GM18520 (cell line): ENCODE results near the gene ADAMTS20.
"Not testable (repeated sequence)": the region's sequence is repeated elsewhere in the genome, so short reads cannot be mapped to it uniquely, and the experiment has no call there.

Experiments
- ATAC-seq: cut with Tn5 transposase; IDR thresholded peaks from one replicate; pipeline ENCODE4 v1.9.1; 2021; ENCODE audit not compliant: unreplicated experiment

The ADAMTS20 gene

GRCh38 chr12:43551971-43552559 lies at the start of gene ADAMTS20:
Gene ADAMTS20 (minus strand): TSS chr12:43552203. CDS start chr12:43551921, 282 bp downstream.
- ATAC-seq = no peak

GRCh38 chr12:43599708-43600107 lies 47.7 kb upstream of the ADAMTS20 start:
- ATAC-seq = no peak

GRCh38 chr12:43599066-43599465 lies 47.1 kb upstream of the ADAMTS20 start:
- ATAC-seq = no peak

GRCh38 chr12:43590307-43590706 lies 38.3 kb upstream of the ADAMTS20 start:
- ATAC-seq = no peak

GRCh38 chr12:43586646-43587245 lies 34.7 kb upstream of the ADAMTS20 start:
- no peak for ATAC-seq

GRCh38 chr12:43585676-43586075 lies 33.7 kb upstream of the ADAMTS20 start:
- no peak for ATAC-seq

- ATAC-seq = no peak
Measured at GRCh38 chr12:43580601-43581000, 28.6 kb upstream of the ADAMTS20 start.

GRCh38 chr12:43579206-43579605 lies 27.2 kb upstream of the ADAMTS20 start:
- no peak for ATAC-seq

- no peak for ATAC-seq
Measured at GRCh38 chr12:43578782-43579181, 26.8 kb upstream of the ADAMTS20 start.

GRCh38 chr12:43577381-43577780 lies 25.4 kb upstream of the ADAMTS20 start:
- ATAC-seq = no peak

- no peak for ATAC-seq
Measured at GRCh38 chr12:43576162-43576561, 24.2 kb upstream of the ADAMTS20 start.

- ATAC-seq = no peak
Measured at GRCh38 chr12:43571885-43572284, 19.9 kb upstream of the ADAMTS20 start.

- no peak for ATAC-seq
Measured at GRCh38 chr12:43556057-43556456, 4.1 kb upstream of the ADAMTS20 start.

- no peak for ATAC-seq
Measured at GRCh38 chr12:43551279-43551970, 578 bp downstream of the ADAMTS20 start.

- no peak for ATAC-seq
Measured at GRCh38 chr12:43550831-43551271, 1.2 kb downstream of the ADAMTS20 start.

- no peak for ATAC-seq
Measured at GRCh38 chr12:43544703-43545102, 7.3 kb downstream of the ADAMTS20 start.

- no peak for ATAC-seq
Measured at GRCh38 chr12:43540470-43540869, 11.5 kb downstream of the ADAMTS20 start.

- ATAC-seq = not testable (repeated sequence)
Measured at GRCh38 chr12:43537675-43538074, 14.3 kb downstream of the ADAMTS20 start.

- no peak for ATAC-seq
Measured at GRCh38 chr12:43516045-43516444, 36.0 kb downstream of the ADAMTS20 start.

GRCh38 chr12:43501703-43502102 lies 50.3 kb downstream of the ADAMTS20 start:
- no peak for ATAC-seq

- no peak for ATAC-seq
Measured at GRCh38 chr12:43493261-43493797, 58.7 kb downstream of the ADAMTS20 start.
